ENCODE data around the gene MYH7.
A peak's percentile ranks its signal among the peaks of the same experiment; 100 is the strongest.

MYH7 gene

DNA sequence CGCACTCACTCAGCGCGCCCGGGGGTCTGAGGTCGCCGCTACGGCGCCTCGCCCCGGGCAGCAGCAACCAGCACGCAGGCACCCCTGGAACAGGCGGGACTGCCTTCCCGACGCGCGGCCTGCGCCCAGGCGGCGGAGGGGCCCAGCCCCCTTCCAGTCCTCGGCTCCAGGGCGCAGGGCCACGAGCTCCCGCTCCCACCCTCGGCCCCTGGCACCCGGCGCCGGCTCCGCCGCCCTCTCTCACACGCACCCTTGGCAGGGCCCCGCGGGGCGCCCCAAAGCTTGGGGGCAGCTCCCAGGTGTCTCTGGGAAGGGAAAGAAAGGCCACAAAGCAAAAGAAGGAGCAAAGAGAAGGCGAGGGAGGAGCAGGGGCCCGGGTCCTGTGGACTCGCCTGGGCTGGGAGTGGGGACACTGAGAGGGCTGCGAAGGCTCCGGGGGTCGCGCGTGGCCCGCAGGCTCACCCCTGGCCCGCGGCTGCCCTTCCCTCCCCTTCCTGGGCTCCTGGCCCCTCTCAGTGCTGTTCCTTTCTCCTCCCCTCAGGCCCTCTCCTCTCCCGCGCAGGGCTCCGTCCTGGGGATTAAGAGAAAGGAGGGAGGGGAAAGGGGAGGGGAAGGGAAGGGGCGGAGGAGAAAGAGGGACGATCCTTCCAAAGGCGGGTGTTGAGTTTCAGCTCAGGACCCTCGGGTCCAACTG, 69.6 kb downstream of the MYH7 start:
- Mint-ChIP-seq H3K27me3 (peaks cover 50% of the 10 kb centered on the region), H3K27ac (no peak overlapping the region), H3K9me3 (no peaks in the 10 kb centered on the region), H3K4me3 (no peak overlapping the region), H3K4me1 (peaks cover 6% of the 10 kb centered on the region)
- ATAC-seq (peak; percentile 27), DNase-seq (no peak)

GRCh38 chr14:23365036-23365731, 70.3 kb downstream of the MYH7 start, which contains the start of gene EFS:
EFS (minus strand) TSS chr14:23365172; CDS start chr14:23365025, 147 bp downstream.
- Mint-ChIP-seq H3K4me1 (peaks cover 6% of the 10 kb centered on the region), H3K27ac (no peak within 1 kb of the TSS), H3K27me3 (peaks cover 50% of the 10 kb centered on the region), H3K4me3 (peak within 1 kb of the TSS; percentile 32 to 42), H3K9me3 (no peaks in the 10 kb centered on the region)
- ATAC-seq (peak; percentile 11), DNase-seq (no peak)

GRCh38 chr14:23364164-23365035, 71.1 kb downstream of the MYH7 start:
- no peak for ATAC-seq
- Mint-ChIP-seq H3K27ac (no peak overlapping the region), H3K4me3 (peak overlapping the region; percentile 32 to 42)

More at GRCh38 chr14:23364164-23365035, 71.1 kb downstream of the MYH7 start:
- no peak for DNase-seq
- Mint-ChIP-seq H3K4me1 (peaks cover 6% of the 10 kb centered on the region), H3K27me3 (peaks cover 50% of the 10 kb centered on the region), H3K9me3 (no peaks in the 10 kb centered on the region)
